ENCODE measurements around the gene FDXACB1. TPM values are rescaled to one million over a fixed set of nuclear protein-coding genes. Genes with fewer than 3 reads are reported as not detected.

The FDXACB1 gene
- total and polyA plus RNA-seq, 2 donors (not counting 3 experiments of a cell fraction or from before 2014, with no cell fraction given) = 1.1 to 1.4 TPM

GRCh38 chr11:111917788-111918187, 38.8 kb upstream of the FDXACB1 start:
- Histone ChIP-seq H3K27ac (ENCODE audit: insufficient read depth, low read depth, low read length) (no peak overlapping the region), H3K9me1 (replicated peaks; ENCODE audit: control insufficient read depth, extremely low read depth, insufficient read depth, low read length) (no peaks in the 10 kb centered on the region), H2AFZ (ENCODE audit: low read depth, low read length) (no peak overlapping the region), H3K27me3 (ENCODE audit: control insufficient read depth in 2 of 2, insufficient read depth in 2 of 2, low read length in 2 of 2) (no peaks in the 10 kb centered on the region), H4K20me1 (replicated peaks; ENCODE audit: control insufficient read depth, extremely low read depth, insufficient read depth, low read length) (no peaks in the 10 kb centered on the region), H3K4me1 (ENCODE audit: control insufficient read depth, extremely low read depth, insufficient read depth, low read length) (peaks cover 9% of the 10 kb centered on the region), H3K4me3 (replicated peaks in 1 of 3; ENCODE audit: insufficient read depth in 1 of 3, low read depth in 1 of 3, low read length in 3 of 3) (no peak overlapping the region), H3K4me2 (ENCODE audit: insufficient read depth, low read length) (no peak overlapping the region), H3K36me3 (ENCODE audit: control insufficient read depth in 2 of 2, extremely low read depth in 1 of 2, insufficient read depth in 2 of 2, low read length in 2 of 2) (no peaks in the 10 kb centered on the region), H3K79me2 (ENCODE audit: control insufficient read depth, insufficient read depth, low read length) (no peaks in the 10 kb centered on the region), H3K9ac (replicated peaks; ENCODE audit: extremely low read depth, insufficient read depth, low read length) (no peak overlapping the region), H3K9me3 (replicated peaks; ENCODE audit: control insufficient read depth, insufficient read depth, low read length) (no peaks in the 10 kb centered on the region)
- POLR2A ChIA-PET = no interaction called here
- CTCF ChIA-PET = interaction anchor here (1.2 kb wide), 1 partner anchor 9 kb away, joined by 4 read pairs; no protein-coding TSS in a partner anchor
- no peak for TF ChIP-seq JUN (IDR thresholded peaks at IDR 0.05; ENCODE audit: borderline replicate concordance, insufficient read depth, insufficient read length, low read depth)
- TF ChIP-seq MYC (IDR thresholded peaks at IDR 0.05; ENCODE audit: low read depth, low read length) = no peak
- TF ChIP-seq MAX (IDR thresholded peaks at IDR 0.05; ENCODE audit: insufficient read depth, insufficient read length) = no peak
- FAIRE-seq (no peak), DNase-seq (ENCODE audit: low read depth, low spot score) (no peak)
- no TSS peak for BruUV-seq (replicated peaks)
- dilution Hi-C loops (cut with MboI; ENCODE audit: extremely low pct_ligation_motif_present, low sequenced_read_pairs) (no loop called here), intact Hi-C loops (cut with micrococcal nuclease) (no loop called here)

- Histone ChIP-seq H3K9me3 (replicated peaks; ENCODE audit: control insufficient read depth, insufficient read depth, low read length) (no peaks in the 10 kb centered on the region), H3K27me3 (ENCODE audit: control insufficient read depth in 2 of 2, insufficient read depth in 2 of 2, low read length in 2 of 2) (no peaks in the 10 kb centered on the region), H3K36me3 (ENCODE audit: control insufficient read depth in 2 of 2, extremely low read depth in 1 of 2, insufficient read depth in 2 of 2, low read length in 2 of 2) (no peaks in the 10 kb centered on the region), H3K9me1 (replicated peaks; ENCODE audit: control insufficient read depth, extremely low read depth, insufficient read depth, low read length) (no peaks in the 10 kb centered on the region), H3K4me1 (ENCODE audit: control insufficient read depth, extremely low read depth, insufficient read depth, low read length) (peaks cover 6% of the 10 kb centered on the region), H3K27ac (ENCODE audit: insufficient read depth, low read depth, low read length) (no peak overlapping the region), H2AFZ (ENCODE audit: low read depth, low read length) (no peak overlapping the region), H3K4me3 (replicated peaks in 1 of 3; ENCODE audit: insufficient read depth in 1 of 3, low read depth in 1 of 3, low read length in 3 of 3) (no peak overlapping the region), H3K79me2 (ENCODE audit: control insufficient read depth, insufficient read depth, low read length) (no peaks in the 10 kb centered on the region), H4K20me1 (replicated peaks; ENCODE audit: control insufficient read depth, extremely low read depth, insufficient read depth, low read length) (no peaks in the 10 kb centered on the region), H3K4me2 (ENCODE audit: insufficient read depth, low read length) (no peak overlapping the region), H3K9ac (replicated peaks; ENCODE audit: extremely low read depth, insufficient read depth, low read length) (no peak overlapping the region)
- ChIA-PET POLR2A (no interaction called here), CTCF (interaction anchor here (1.2 kb wide), 1 partner anchor 9 kb away, joined by 4 read pairs; no protein-coding TSS in a partner anchor)
- TF ChIP-seq POLR2A (IDR thresholded peaks at IDR 0.05; ENCODE audit: low read depth, low read length) = no peak
- no peak for TF ChIP-seq MAX (IDR thresholded peaks at IDR 0.05; ENCODE audit: insufficient read depth, insufficient read length)
- no peak for TF ChIP-seq FOS (IDR thresholded peaks at IDR 0.05; ENCODE audit: borderline replicate concordance, insufficient read depth, low read length)
- TF ChIP-seq EZH2 (IDR thresholded peaks at IDR 0.05; ENCODE audit: borderline replicate concordance, low read depth, low read length, severe bottlenecking) = no peak
- no peak for TF ChIP-seq GATA2 (IDR thresholded peaks at IDR 0.05; ENCODE audit: insufficient read depth, insufficient read length, low read depth, low read length)
- TF ChIP-seq POLR2AphosphoS5 (IDR thresholded peaks at IDR 0.05; ENCODE audit: insufficient read depth, low read depth, low read length) = no peak
- TF ChIP-seq CTCF (IDR thresholded peaks at IDR 0.05; ENCODE audit: extremely low read depth in 1 of 2, insufficient read depth in 1 of 2, low read depth in 1 of 2, low read length in 2 of 2) = no peak
- no peak for TF ChIP-seq MYC (IDR thresholded peaks at IDR 0.05; ENCODE audit: low read depth, low read length)
- TF ChIP-seq JUN (IDR thresholded peaks at IDR 0.05; ENCODE audit: borderline replicate concordance, insufficient read depth, insufficient read length, low read depth) = no peak
- DNase-seq (ENCODE audit: low read depth, low spot score) (no peak), FAIRE-seq (no peak)
- intact Hi-C loops (cut with micrococcal nuclease) = no loop called here
- BruUV-seq (replicated peaks) = no TSS peak
- dilution Hi-C loops (cut with MboI; ENCODE audit: extremely low pct_ligation_motif_present, low sequenced_read_pairs) = no loop called here
These were observed 38.3 kb upstream of the FDXACB1 start for GRCh38 chr11:111917312-111917711.

Measured in endothelial cell of umbilical vein (primary cell).